Mesothelial cell of epicardium (in vitro differentiated cells): ENCODE data around the gene KIF3B. TPM values are rescaled to one million over a fixed set of nuclear protein-coding genes. Genes with fewer than 3 reads are reported as not detected.
"Not testable (repeated sequence)": the region's sequence is repeated elsewhere in the genome, so short reads cannot be mapped to it uniquely, and the experiment has no call there.

Experiments
- DNase-seq, 2 experiments: peaks; one replicate each; pipeline ENCODE4 v3.0.0; 2021; ENCODE audit warnings: low spot score in 2 of 2; ENCODE audit not compliant: unreplicated experiment in 2 of 2
- H3K27ac Mint-ChIP-seq: 2 replicates; pipeline ENCODE4 v1.8.0; 2021; ENCODE audit warnings: mixed read lengths
- H3K27me3 Mint-ChIP-seq: 2 replicates; pipeline ENCODE4 v1.8.0; 2021; ENCODE audit warnings: low read depth, mixed read lengths
- H3K36me3 Mint-ChIP-seq: 2 replicates; pipeline ENCODE4 v1.8.0; 2021; ENCODE audit warnings: mixed read lengths
- H3K4me1 Mint-ChIP-seq: 2 replicates; pipeline ENCODE4 v1.8.0; 2021; ENCODE audit warnings: mixed read lengths
- H3K4me3 Mint-ChIP-seq: 2 replicates; pipeline ENCODE4 v1.8.0; 2021; ENCODE audit warnings: mild to moderate bottlenecking, moderate library complexity, mixed read lengths
- H3K9me3 Mint-ChIP-seq: 2 replicates; pipeline ENCODE4 v1.8.0; 2021; ENCODE audit warnings: mixed read lengths
- total RNA-seq: library from RNA; stranded (reverse); gene quantifications from 3 replicates; pipeline ENCODE4 v1.2.1, GENCODE V29; 2021
- TF ChIP-seq, protein P1 (sequence below): fragments of 200-600 bp; sonication (generic); IDR thresholded peaks from one replicate; pipeline ENCODE4 v1.5.0; 2021; ENCODE audit warnings: antibody characterized with exemption; ENCODE audit not compliant: unreplicated experiment

The KIF3B gene
- total RNA-seq, 1 donor from 2014 or later = 21.1 TPM

DNA sequence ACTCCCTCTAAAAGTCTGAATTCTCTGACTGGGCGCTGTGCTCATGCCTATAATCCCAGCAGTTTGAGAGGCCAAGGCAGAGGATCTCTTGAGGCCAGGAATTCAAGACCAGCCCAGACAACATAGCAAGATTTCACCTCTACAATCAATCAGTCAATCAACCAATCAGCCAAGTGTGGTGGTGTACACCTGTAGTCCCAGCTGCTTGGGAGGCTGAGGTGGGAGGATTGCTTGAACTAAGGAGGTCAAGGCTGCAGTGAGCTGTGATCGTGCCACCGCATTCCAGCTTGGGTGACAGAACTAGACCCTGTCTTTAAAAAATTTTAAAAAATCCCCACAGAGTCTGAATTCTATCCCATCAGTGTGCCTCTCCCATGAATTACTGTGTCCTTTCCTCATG, 37.9 kb downstream of the KIF3B start:
- Mint-ChIP-seq H3K9me3 (no peaks in the 10 kb centered on the region), H3K27me3 (no peaks in the 10 kb centered on the region), H3K4me3 (no peak overlapping the region), H3K4me1 (no peaks in the 10 kb centered on the region), H3K36me3 (peaks cover 34% of the 10 kb centered on the region), H3K27ac (no peak overlapping the region)
- no peak for DNase-seq
- TF ChIP-seq, protein P1, sequence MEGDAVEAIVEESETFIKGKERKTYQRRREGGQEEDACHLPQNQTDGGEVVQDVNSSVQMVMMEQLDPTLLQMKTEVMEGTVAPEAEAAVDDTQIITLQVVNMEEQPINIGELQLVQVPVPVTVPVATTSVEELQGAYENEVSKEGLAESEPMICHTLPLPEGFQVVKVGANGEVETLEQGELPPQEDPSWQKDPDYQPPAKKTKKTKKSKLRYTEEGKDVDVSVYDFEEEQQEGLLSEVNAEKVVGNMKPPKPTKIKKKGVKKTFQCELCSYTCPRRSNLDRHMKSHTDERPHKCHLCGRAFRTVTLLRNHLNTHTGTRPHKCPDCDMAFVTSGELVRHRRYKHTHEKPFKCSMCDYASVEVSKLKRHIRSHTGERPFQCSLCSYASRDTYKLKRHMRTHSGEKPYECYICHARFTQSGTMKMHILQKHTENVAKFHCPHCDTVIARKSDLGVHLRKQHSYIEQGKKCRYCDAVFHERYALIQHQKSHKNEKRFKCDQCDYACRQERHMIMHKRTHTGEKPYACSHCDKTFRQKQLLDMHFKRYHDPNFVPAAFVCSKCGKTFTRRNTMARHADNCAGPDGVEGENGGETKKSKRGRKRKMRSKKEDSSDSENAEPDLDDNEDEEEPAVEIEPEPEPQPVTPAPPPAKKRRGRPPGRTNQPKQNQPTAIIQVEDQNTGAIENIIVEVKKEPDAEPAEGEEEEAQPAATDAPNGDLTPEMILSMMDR = no peak

DNA sequence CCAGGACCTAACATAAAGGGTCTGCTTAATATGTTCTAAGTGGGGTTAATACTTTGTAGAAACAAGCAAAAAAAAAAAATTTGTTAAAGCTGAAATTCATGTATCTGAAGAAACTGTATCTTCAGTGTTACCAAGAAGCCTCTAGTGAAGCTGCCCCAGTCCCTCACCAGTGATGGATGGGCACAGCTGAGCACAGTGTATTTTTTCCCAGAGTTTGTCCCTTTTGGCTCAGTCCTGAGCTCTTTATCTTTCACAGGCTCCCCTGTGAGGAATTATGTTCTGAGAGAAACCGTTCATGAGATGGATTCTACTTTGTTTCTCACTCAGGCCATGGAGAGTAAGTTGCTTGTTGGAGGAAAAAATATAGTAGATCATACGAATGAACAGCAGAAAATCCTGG, 38.4 kb downstream of the KIF3B start:
- no peak for DNase-seq
- H3K4me3 Mint-ChIP-seq = no peak overlapping the region
- H3K4me1 Mint-ChIP-seq = no peaks in the 10 kb centered on the region
- peaks cover 33% of the 10 kb centered on the region for H3K36me3 Mint-ChIP-seq
- TF ChIP-seq, protein P1 = no peak
- H3K27ac Mint-ChIP-seq = no peak overlapping the region
- H3K9me3 Mint-ChIP-seq = no peaks in the 10 kb centered on the region
- H3K27me3 Mint-ChIP-seq = no peaks in the 10 kb centered on the region

DNA sequence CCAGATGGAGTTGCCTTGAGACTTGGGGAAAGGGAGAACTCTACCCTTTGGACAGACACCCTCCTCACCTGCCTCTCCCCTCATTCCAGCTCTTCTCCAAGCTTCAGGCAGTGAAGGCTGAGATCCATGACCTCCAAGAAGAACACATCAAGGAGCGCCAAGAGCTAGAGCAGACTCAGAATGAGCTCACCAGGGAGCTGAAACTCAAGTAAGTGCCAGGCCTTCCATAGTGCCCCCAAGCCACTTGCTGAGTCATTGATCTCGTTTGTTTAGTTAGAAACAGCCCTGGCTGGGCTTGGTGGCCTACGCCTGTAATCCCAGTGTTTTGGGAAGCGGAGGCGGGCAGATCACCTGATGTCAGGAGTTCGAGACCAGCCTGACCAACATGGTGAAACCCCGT, 39.2 kb downstream of the KIF3B start:
- Mint-ChIP-seq H3K36me3 (peaks cover 34% of the 10 kb centered on the region), H3K27me3 (no peaks in the 10 kb centered on the region), H3K27ac (no peak overlapping the region), H3K9me3 (no peaks in the 10 kb centered on the region), H3K4me3 (no peak overlapping the region), H3K4me1 (no peaks in the 10 kb centered on the region)
- no peak for DNase-seq
- TF ChIP-seq, protein P1 = no peak

DNA sequence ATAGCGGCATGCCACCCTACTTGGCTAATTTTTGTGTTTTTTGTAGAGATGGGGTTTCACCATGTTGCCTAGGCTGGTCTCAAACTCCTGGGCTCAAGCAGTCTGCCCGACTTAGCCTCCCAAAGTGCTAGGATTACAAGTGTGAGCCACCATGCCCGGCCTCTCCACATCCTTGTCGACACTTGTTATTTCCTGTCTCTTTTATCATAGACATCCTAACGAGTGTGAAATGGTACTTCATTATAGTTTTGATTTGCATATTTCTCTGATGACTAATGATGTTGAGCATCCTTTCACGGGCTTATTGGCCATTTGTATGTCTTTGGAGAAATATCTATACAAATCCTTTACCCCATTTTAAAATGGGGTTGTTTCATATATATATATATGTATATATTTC, 41.6 kb downstream of the KIF3B start:
- Mint-ChIP-seq H3K9me3 (no peaks in the 10 kb centered on the region), H3K4me3 (no peak overlapping the region), H3K36me3 (peaks cover 31% of the 10 kb centered on the region), H3K27ac (no peak overlapping the region), H3K27me3 (no peaks in the 10 kb centered on the region), H3K4me1 (no peaks in the 10 kb centered on the region)
- DNase-seq = no peak
- TF ChIP-seq, protein P1 = no peak

DNA sequence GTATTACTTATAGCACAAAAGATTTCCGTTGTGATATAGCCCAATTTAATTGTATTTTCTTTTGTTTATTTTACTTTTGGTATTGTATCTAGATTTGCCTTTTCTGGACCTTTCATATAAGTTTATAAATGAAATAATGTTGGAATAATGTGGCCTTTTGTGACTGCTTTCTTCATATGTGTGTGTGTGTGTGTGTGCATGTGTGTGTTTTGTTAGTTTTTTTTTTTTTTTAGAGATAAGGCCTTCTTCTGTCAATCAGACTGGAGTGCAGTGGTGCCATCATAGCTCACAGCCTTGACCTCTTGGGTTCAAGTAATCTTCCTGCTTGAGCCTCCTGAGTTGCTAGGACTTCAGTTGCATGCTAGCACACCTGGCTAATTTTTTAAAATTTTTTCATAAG, 42.9 kb downstream of the KIF3B start:
- TF ChIP-seq, protein P1 = no peak

DNA sequence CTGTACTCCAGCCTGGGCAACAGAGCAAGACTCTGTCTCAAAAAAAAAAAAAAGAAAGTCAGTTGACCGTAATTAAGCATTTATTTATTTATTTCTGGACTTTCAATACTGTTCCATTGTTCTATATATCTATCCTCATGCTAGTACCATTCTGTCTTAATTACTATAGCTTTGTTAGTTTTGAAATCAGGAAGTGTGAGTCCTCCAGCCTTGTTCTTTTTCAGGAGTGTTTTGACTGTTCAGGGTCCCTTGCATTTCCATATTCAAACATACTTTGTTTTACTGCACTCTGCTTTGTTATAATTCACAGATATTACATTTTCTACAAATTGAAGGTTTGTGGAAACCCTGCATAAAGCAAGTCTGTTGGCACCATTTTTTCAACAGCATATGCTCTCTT, 43.9 kb downstream of the KIF3B start:
- H3K27ac Mint-ChIP-seq = no peak overlapping the region
- no peaks in the 10 kb centered on the region for H3K4me1 Mint-ChIP-seq
- H3K27me3 Mint-ChIP-seq = no peaks in the 10 kb centered on the region
- no peaks in the 10 kb centered on the region for H3K9me3 Mint-ChIP-seq
- TF ChIP-seq, protein P1 = no peak
- peaks cover 23% of the 10 kb centered on the region for H3K36me3 Mint-ChIP-seq
- DNase-seq = no peak
- H3K4me3 Mint-ChIP-seq = no peak overlapping the region

More for the DNA sequence above, 42.9 kb downstream of the KIF3B start:
- no peaks in the 10 kb centered on the region for H3K4me1 Mint-ChIP-seq
- H3K27me3 Mint-ChIP-seq = no peaks in the 10 kb centered on the region
- H3K9me3 Mint-ChIP-seq = no peaks in the 10 kb centered on the region
- peaks cover 28% of the 10 kb centered on the region for H3K36me3 Mint-ChIP-seq
- DNase-seq = no peak
- no peak overlapping the region for H3K4me3 Mint-ChIP-seq
- no peak overlapping the region for H3K27ac Mint-ChIP-seq

DNA sequence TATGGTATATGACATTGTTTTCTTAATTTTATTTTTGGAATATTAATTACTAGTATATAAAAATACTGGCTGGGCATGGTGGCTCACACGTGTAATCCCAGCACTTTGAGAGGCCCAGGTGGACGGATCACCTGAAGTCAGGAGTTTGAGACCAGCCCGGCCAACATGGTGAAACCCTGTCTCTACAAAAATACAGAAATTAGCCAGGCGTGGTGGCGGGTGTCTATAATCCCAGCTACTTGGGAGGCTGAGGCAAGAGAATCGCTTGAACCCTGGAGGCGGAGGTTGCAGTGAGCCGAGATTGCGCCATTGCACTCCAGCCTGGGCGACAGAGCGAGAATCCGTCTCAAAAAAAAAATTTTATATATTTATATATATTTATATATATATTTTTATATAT, 44.8 kb downstream of the KIF3B start:
- DNase-seq, H3K9me3 Mint-ChIP-seq, H3K27me3 Mint-ChIP-seq, H3K27ac Mint-ChIP-seq, H3K4me3 Mint-ChIP-seq, H3K4me1 Mint-ChIP-seq: not testable (repeated sequence)
- peaks cover 17% of the 10 kb centered on the region for H3K36me3 Mint-ChIP-seq

DNA sequence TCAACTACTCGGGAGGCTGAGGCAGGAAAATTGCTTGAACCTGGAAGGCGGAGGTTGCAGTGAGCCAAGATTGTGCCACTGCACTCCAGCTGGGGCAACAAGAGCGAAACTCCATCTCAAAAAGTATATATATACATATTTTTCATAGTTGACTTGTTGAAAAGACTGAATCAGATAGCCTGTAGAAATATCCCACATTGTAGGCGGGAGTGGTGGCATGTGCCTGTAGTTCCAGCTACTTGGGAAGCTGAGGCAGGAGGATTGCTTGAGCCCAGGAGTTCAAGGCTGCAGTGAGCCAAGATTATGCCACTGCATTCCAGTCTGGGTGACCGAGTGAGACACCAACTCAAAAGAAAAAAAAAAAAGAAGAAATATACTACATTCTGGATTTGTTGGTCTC, 46.3 kb downstream of the KIF3B start:
- not testable (repeated sequence) for H3K4me3 Mint-ChIP-seq, H3K27me3 Mint-ChIP-seq, H3K27ac Mint-ChIP-seq

More for the DNA sequence above, 46.3 kb downstream of the KIF3B start:
- peaks cover 10% of the 10 kb centered on the region for H3K4me1 Mint-ChIP-seq
- H3K9me3 Mint-ChIP-seq, DNase-seq: not testable (repeated sequence)
- peaks cover 16% of the 10 kb centered on the region for H3K36me3 Mint-ChIP-seq
